IMR-90 (cell line): Measurements from ENCODE around the gene MCF2L. TPM values are rescaled to one million over a fixed set of nuclear protein-coding genes. Genes with fewer than 3 reads are reported as not detected.

Source experiments
- ATAC-seq: fragments of 200-7000 bp; cut with Tn5 transposase; 2 replicates; pipeline ENCODE4 v1.9.1; 2020; ENCODE audit warnings: low read depth, mild to moderate bottlenecking, moderate library complexity
- BruUV-seq: library from RNA; stranded (reverse); fragments of 400-500 nt; replicated peaks from 2 replicates; lab custom pipeline; 2021; lab: Mats Ljungman, UMichigan
- CTCF ChIA-PET: fragments of 300-600 bp; formaldehyde crosslinking; extraction: SDS; loops from one replicate; lab custom pipeline; 2021; ENCODE audit warnings: antibody characterized with exemption; lab: Yijun Ruan, JAX
- POLR2A ChIA-PET: fragments of 300-600 bp; sonication (Branson Sonifier 250); formaldehyde crosslinking; loops from one replicate; lab custom pipeline; 2022; ENCODE audit warnings: antibody characterized with exemption; ENCODE audit not compliant: unreplicated experiment; lab: Charles Lee
- DNase-seq: peaks from one replicate; pipeline ENCODE4 v3.0.0; 2013
- H2AFZ ChIP-seq: replicated peaks from 2 replicates; pipeline ENCODE3; 2013; ENCODE audit warnings: low read length, mild to moderate bottlenecking; ENCODE audit not compliant: poor library complexity
- H2AK5ac ChIP-seq: 2 replicates; pipeline ENCODE4 v1.6.1; 2013; ENCODE audit warnings: low read depth, low read length, inconsistent platforms
- H2AK9ac ChIP-seq: replicated peaks from 2 replicates; pipeline ENCODE3; 2013; ENCODE audit warnings: mild to moderate bottlenecking, low read depth, low read length, moderate library complexity; ENCODE audit not compliant: poor library complexity
- H2BK120ac ChIP-seq: 2 replicates; pipeline ENCODE4 v1.6.1; 2013; ENCODE audit warnings: low read depth, low read length, inconsistent platforms
- H2BK15ac ChIP-seq: 3 replicates; pipeline ENCODE4 v1.6.1; 2013; ENCODE audit warnings: low read depth, low read length, inconsistent platforms
- H2BK20ac ChIP-seq: 2 replicates; pipeline ENCODE4 v1.6.1; 2013; ENCODE audit warnings: low read depth, mild to moderate bottlenecking, inconsistent platforms, low read length, moderate library complexity
- H2BK5ac ChIP-seq: 2 replicates; pipeline ENCODE4 v1.6.1; 2013; ENCODE audit warnings: mild to moderate bottlenecking, low read depth, low read length, inconsistent platforms; ENCODE audit not compliant: poor library complexity, severe bottlenecking
- H3K14ac ChIP-seq: replicated peaks from 2 replicates; pipeline ENCODE4 v1.6.1; 2013; ENCODE audit warnings: low read depth, low read length, inconsistent platforms
- H3K18ac ChIP-seq: 2 replicates; pipeline ENCODE4 v1.6.1; 2013; ENCODE audit warnings: low read depth, low read length, control low read depth
- H3K23ac ChIP-seq: 2 replicates; pipeline ENCODE4 v1.6.1; 2013; ENCODE audit warnings: low read depth, low read length, inconsistent platforms
- H3K27ac ChIP-seq: 2 replicates; pipeline ENCODE4 v1.5.1; 2013; ENCODE audit warnings: mild to moderate bottlenecking, control low read depth, low read length; ENCODE audit not compliant: insufficient read depth
- H3K27me3 ChIP-seq: 2 replicates; pipeline ENCODE4 v1.6.1; 2013; ENCODE audit warnings: low read length; ENCODE audit not compliant: control insufficient read depth, insufficient read depth
- H3K36me3 ChIP-seq: 2 replicates; pipeline ENCODE4 v1.6.1; 2013; ENCODE audit warnings: low read length, mixed read lengths; ENCODE audit not compliant: control insufficient read depth, insufficient read depth
- H3K4ac ChIP-seq: 2 replicates; pipeline ENCODE4 v1.6.1; 2013; ENCODE audit warnings: low read depth, low read length, inconsistent platforms
- H3K4me1 ChIP-seq: 2 replicates; pipeline ENCODE4 v1.6.1; 2013; ENCODE audit warnings: low read length, mixed read lengths; ENCODE audit not compliant: control insufficient read depth, insufficient read depth
- H3K4me2 ChIP-seq: 2 replicates; pipeline ENCODE4 v1.6.1; 2013; ENCODE audit warnings: low read depth, mild to moderate bottlenecking, control low read depth, low read length, moderate library complexity
- H3K4me3 ChIP-seq: 2 replicates; pipeline ENCODE4 v1.5.1; 2013; ENCODE audit warnings: low read depth, mild to moderate bottlenecking, control low read depth, low read length, moderate library complexity; ENCODE audit not compliant: insufficient read depth
- H3K56ac ChIP-seq: 2 replicates; pipeline ENCODE4 v1.6.1; 2013; ENCODE audit warnings: low read length, inconsistent platforms; ENCODE audit not compliant: insufficient read depth; ENCODE audit errors: extremely low read depth
- H3K79me1 ChIP-seq, 2 experiments: 2 replicates each; pipeline ENCODE4 v1.6.1; 2013; ENCODE audit warnings: low read length in 2 of 2, inconsistent platforms in 1 of 2, low read depth in 1 of 2
- H3K9ac ChIP-seq: 2 replicates; pipeline ENCODE4 v1.6.1; 2013; ENCODE audit warnings: low read depth, low read length, control low read depth
- H3K9me1 ChIP-seq: 2 replicates; pipeline ENCODE4 v1.6.1; 2013; ENCODE audit warnings: low read length, inconsistent platforms; ENCODE audit not compliant: insufficient read depth
- H3K9me3 ChIP-seq: 2 replicates; pipeline ENCODE4 v1.6.1; 2013; ENCODE audit warnings: low read length; ENCODE audit not compliant: control insufficient read depth, insufficient read depth
- H4K20me1 ChIP-seq: 2 replicates; pipeline ENCODE4 v1.6.1; 2013; ENCODE audit warnings: low read length, inconsistent platforms; ENCODE audit not compliant: insufficient read depth
- H4K5ac ChIP-seq: 2 replicates; pipeline ENCODE4 v1.6.1; 2013; ENCODE audit warnings: mild to moderate bottlenecking, low read depth, low read length, control low read depth
- H4K8ac ChIP-seq, 2 experiments: 2 replicates each; pipeline ENCODE4 v1.6.1; 2013; ENCODE audit warnings: low read depth in 2 of 2, low read length in 2 of 2, control low read depth in 1 of 2, inconsistent platforms in 1 of 2
- H4K91ac ChIP-seq: 2 replicates; pipeline ENCODE4 v1.6.1; 2013; ENCODE audit warnings: low read depth, low read length, inconsistent platforms; ENCODE audit not compliant: insufficient read depth
- CEBPB ChIP-seq: IDR thresholded peaks from 2 replicates; pipeline ENCODE4 v1.6.1; 2012; ENCODE audit warnings: low read depth, low read length, improper control_type of control experiment
- CHD1 ChIP-seq: IDR thresholded peaks from 2 replicates; pipeline ENCODE4 v1.6.1; 2012; ENCODE audit warnings: low read depth, low read length, improper control_type of control experiment
- FOS ChIP-seq: fragments of 150-350 bp; IDR thresholded peaks from 2 replicates; pipeline ENCODE4 v1.6.1; 2016; ENCODE audit warnings: low read depth, low read length
- MAZ ChIP-seq: IDR thresholded peaks from 2 replicates; pipeline ENCODE4 v1.6.1; 2012; ENCODE audit warnings: low read depth, mild to moderate bottlenecking, low read length, improper control_type of control experiment, moderate library complexity, borderline replicate concordance
- POLR2A ChIP-seq: IDR thresholded peaks from 2 replicates; pipeline ENCODE4 v1.6.1; 2012; ENCODE audit warnings: mild to moderate bottlenecking, low read depth, low read length
- RAD21 ChIP-seq: IDR thresholded peaks from 2 replicates; pipeline ENCODE4 v1.6.1; 2012; ENCODE audit warnings: low read length, improper control_type of control experiment
- RCOR1 ChIP-seq: IDR thresholded peaks from 2 replicates; pipeline ENCODE4 v1.6.1; 2012; ENCODE audit warnings: mild to moderate bottlenecking, low read length, improper control_type of control experiment; ENCODE audit not compliant: insufficient replicate concordance
- RFX5 ChIP-seq: IDR thresholded peaks from 2 replicates; pipeline ENCODE4 v1.8.0; 2012; ENCODE audit warnings: low read depth, mild to moderate bottlenecking, low read length, moderate library complexity
- WGBS, 2 experiments: methylation state at CpG; one replicate each; pipeline versions ENCODE4 v1.1.5 to v1.1.7; 2013; ENCODE audit warnings: missing lambda C conversion rate in 2 of 2; ENCODE audit not compliant: insufficient read length in 1 of 2; ENCODE audit errors: extremely low coverage in 2 of 2; 5-methylcytosine and 5-hydroxymethylcytosine counted together
- dilution Hi-C: fragments of 300-500 bp; cut with HindIII; formaldehyde crosslinking; loops from one replicate; pipeline ENCODE4 v1.14.3; 2018; ENCODE audit warnings: low sequenced_read_pairs; ENCODE audit not compliant: unreplicated experiment
- in situ Hi-C: fragments of 300-500 bp; cut with MboI; formaldehyde crosslinking; loops from 3 replicates; pipeline ENCODE4 v1.14.3; 2019; ENCODE audit warnings: low sequenced_read_pairs, inconsistent platforms, mixed read lengths
- intact Hi-C: fragments of 100-400 bp; cut with micrococcal nuclease; formaldehyde crosslinking; loops from 2 replicates; pipeline ENCODE4 v1.10.0; 2022
- polyA plus RNA-seq, 3 experiments: library from polyadenylated mRNA; depleted of rRNA; stranded (reverse); fragments of >200 nt; gene quantifications; 2 replicates each; pipeline ENCODE4 v1.2.3, GENCODE V29; 2012; ENCODE audit warnings: low replicate concordance in 1 of 3
- total RNA-seq: library from RNA; depleted of rRNA; stranded (reverse); fragments of >200 nt; gene quantifications from 2 replicates; pipeline ENCODE4 v1.2.3, GENCODE V29; 2012
- TF ChIP-seq, protein P1 (sequence below): fragments of 150-350 bp; IDR thresholded peaks from 2 replicates; pipeline ENCODE4 v1.6.1; 2017; ENCODE audit warnings: mild to moderate bottlenecking, antibody characterized with exemption, low read length, low read depth

Gene MCF2L
- total and polyA plus RNA-seq, 2 of the 4 experiments (the other 2 are of a cell fraction) = 0.18 TPM; not detected in 1

DNA sequence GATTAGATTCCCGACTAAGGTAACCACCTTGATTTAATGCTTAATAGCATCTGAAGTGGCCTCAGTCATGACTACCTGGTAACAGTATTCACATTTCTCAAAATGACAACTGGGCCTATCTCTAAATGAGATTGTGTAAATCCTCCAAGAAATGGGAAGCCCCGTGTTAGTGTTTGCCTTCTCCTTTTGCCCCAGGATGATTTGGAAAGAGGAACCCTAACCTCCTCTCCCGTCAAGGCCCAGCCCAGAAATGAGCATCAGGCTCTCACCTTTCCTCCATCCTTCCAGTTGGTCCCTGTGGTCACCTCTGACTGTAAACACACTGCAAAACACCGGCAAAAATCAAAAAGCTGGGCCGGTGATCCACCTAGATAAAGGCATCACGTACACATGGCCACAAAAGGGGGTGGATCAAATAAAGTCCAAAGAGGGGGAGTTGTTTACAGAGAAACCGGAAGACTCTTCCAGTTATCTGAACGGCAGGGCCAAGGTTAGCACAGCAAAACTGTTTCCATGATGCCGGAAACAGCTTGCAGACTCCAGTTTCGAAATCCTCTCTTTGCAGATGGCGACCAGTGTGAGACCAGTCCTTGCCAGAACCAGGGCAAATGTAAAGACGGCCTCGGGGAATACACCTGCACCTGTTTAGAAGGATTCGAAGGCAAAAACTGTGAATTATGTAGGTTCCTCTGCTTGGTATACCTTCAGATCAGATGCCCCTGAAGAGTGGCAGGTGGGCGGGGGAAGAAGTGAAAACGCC is 170.0 kb downstream of the MCF2L start:
- Histone ChIP-seq H3K4ac (no peak overlapping the region), H3K18ac (no peak overlapping the region), H3K9ac (no peak overlapping the region), H3K14ac (no peak overlapping the region), H3K23ac (no peak overlapping the region), H3K9me3 (no peaks in the 10 kb centered on the region), H3K27me3 (peaks cover 4% of the 10 kb centered on the region; the same call in 1 of the 2 replicates), H3K4me1 (no peaks in the 10 kb centered on the region), H3K79me1 (no peaks in the 10 kb centered on the region), H3K9me1 (no peaks in the 10 kb centered on the region), H4K20me1 (no peaks in the 10 kb centered on the region), H2BK20ac (no peak overlapping the region), H2AK9ac (no peak overlapping the region), H2BK5ac (no peak overlapping the region), H3K4me2 (no peak overlapping the region), H4K8ac (no peak overlapping the region), H2AK5ac (no peak overlapping the region), H3K4me3 (no peak overlapping the region), H2BK120ac (no peak overlapping the region), H2AFZ (peak overlapping the region; percentile 73), H2BK15ac (no peak overlapping the region), H3K27ac (no peak overlapping the region), H4K91ac (no peak overlapping the region), H3K56ac (no peak overlapping the region), H4K5ac (no peak overlapping the region), H3K36me3 (0 out of 2 replicates have a peak, but pooled peaks cover 1% of the 10 kb centered on the region)
- ChIA-PET CTCF (no interaction called here), POLR2A (no interaction called here)
- intact Hi-C loops (no loop called here), dilution Hi-C loops (no loop called here), in situ Hi-C loops (no loop called here)
- 35% methylated on average over 6 of the region's 16 CpGs; no CpG with 5 or more reads in 1 of the 2 experiments for WGBS, 2 experiments
- BruUV-seq = no TSS peak
- TF ChIP-seq RAD21 = no peak
- TF ChIP-seq RCOR1 = no peak
- TF ChIP-seq, protein P1, sequence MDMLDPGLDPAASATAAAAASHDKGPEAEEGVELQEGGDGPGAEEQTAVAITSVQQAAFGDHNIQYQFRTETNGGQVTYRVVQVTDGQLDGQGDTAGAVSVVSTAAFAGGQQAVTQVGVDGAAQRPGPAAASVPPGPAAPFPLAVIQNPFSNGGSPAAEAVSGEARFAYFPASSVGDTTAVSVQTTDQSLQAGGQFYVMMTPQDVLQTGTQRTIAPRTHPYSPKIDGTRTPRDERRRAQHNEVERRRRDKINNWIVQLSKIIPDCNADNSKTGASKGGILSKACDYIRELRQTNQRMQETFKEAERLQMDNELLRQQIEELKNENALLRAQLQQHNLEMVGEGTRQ = no peak
- no peak for TF ChIP-seq MAZ
- no peak for TF ChIP-seq RFX5
- TF ChIP-seq POLR2A = no peak
- no peak for TF ChIP-seq CHD1
- TF ChIP-seq FOS = no peak
- TF ChIP-seq CEBPB = no peak
- DNase-seq (no peak), ATAC-seq (no peak)
